ENCODE results near the gene SLC38A10.
A peak's percentile ranks its signal among the peaks of the same experiment; 100 is the strongest.

Gene SLC38A10

DNA sequence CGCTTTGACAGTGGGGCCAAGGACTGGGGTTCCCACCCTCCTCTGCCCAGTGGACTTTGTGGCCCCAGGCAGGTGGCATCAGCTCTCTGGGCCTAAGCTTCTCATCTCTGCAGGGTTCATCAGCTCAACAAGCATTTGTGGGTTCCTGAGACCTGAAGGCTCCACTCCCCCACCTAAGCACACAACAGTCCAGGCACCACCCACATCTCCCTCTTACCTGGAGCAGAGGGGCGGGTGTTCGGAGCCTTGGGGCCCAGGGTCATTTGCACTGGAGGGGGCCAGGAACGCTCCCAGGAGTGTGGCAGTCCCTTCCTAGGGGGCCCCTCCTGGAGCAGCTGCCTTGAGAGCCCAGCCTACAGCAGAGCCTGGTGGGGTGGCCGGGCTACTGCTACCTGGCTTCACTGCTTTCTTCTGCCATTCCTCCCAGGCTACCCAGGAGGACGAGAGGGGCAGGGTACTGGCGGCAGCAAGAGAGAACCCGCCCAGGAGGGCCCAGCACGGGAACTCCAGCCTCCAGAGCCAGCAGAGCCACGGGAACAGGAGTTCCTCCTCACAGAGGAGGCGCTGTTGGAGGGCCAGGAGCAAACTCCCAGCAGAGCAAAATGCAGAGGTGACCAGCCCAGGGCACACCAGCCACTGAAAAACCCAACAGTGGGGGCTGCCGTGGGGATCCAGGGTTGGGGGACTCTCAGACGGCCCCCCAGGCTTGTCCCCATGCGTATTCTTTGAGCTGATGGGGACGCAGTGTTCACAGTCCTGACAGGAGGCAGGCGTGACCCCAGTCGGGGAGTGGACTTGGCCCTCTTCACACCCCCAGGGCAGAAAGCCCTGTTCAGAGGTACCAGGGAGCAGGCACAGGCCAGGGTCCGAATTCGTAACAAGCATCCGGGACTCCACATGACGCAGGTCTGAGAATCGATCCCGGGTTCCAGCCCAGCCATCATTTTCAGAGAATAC lies 35.1 kb upstream of the SLC38A10 start:
- no peaks in the 10 kb centered on the region for H3K9me3 ChIP-seq (ENCODE audit: control insufficient read depth, low read length)
- WGBS, 2 experiments (ENCODE audit: insufficient coverage in 2 of 2), result 73 to 78% methylated on average over 22 of the region's 23 CpGs
- H3K4me1 ChIP-seq (ENCODE audit: control insufficient read depth, insufficient read depth, low read length, poor library complexity, severe bottlenecking), result peaks cover 21% of the 10 kb centered on the region
- no peaks in the 10 kb centered on the region for H3K36me3 ChIP-seq (ENCODE audit: control insufficient read depth, insufficient read depth, low read length)
- H3K27ac ChIP-seq (ENCODE audit: low read depth, low read length, severe bottlenecking), result no peak overlapping the region
- no peak overlapping the region for H3K4me3 ChIP-seq (ENCODE audit: extremely low read depth, insufficient read depth, low read length, poor library complexity, severe bottlenecking)

DNA sequence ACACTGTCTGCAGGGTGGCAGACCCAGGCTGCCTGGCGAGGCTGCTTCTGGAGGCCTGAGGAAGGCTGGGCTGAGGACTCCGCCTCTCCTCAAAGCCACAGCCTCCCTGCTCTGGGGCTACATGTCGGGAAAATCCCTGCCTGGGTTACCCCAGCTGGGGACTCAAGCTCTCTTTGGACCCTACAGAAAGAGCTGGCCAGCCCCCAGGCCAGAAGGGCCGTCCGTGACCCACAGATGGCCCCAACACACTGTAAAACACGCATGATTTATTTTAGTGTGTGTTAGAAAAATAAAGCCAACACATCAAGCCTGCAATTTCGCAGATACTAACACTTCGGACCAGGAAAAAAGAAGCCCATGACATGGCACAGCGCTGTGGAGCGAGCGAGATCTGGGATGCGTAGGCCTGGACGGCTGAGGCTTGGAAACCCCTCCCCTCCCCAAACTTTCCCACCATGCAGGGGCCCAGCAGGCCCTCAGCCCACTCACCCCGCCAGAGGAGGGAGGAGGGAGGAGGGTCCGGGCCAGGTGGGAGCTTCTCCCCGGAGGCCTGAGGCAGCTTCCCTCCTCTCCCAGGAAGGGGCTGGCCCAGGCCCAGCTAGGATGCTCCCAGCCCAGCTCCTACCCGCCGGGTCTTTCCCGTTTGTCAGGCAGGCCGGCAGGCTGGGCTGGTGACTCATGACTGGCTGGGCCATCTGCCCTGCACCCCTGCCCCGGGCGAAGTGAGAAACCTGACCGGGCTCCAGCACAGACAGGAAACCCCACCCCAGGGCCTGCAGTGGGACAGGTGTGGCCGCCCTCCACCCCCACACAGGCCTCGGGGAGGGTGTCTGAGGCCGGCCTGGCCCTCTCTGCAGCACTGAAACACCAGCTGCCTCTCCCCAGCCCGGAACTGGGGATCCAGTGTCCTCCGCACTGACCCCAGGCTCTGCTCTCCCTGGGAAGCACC lies 34.1 kb upstream of the SLC38A10 start:
- Histone ChIP-seq H3K9me3 (ENCODE audit: control insufficient read depth, low read length) (no peaks in the 10 kb centered on the region), H3K36me3 (ENCODE audit: control insufficient read depth, insufficient read depth, low read length) (no peaks in the 10 kb centered on the region), H3K4me3 (ENCODE audit: extremely low read depth, insufficient read depth, low read length, poor library complexity, severe bottlenecking) (no peak overlapping the region), H3K4me1 (ENCODE audit: control insufficient read depth, insufficient read depth, low read length, poor library complexity, severe bottlenecking) (peaks cover 21% of the 10 kb centered on the region), H3K27ac (ENCODE audit: low read depth, low read length, severe bottlenecking) (peak overlapping the region; percentile 58)
- WGBS, 2 experiments (ENCODE audit: insufficient coverage in 2 of 2), result 31 to 44% methylated on average over 17 to 19 of the region's 28 CpGs

DNA sequence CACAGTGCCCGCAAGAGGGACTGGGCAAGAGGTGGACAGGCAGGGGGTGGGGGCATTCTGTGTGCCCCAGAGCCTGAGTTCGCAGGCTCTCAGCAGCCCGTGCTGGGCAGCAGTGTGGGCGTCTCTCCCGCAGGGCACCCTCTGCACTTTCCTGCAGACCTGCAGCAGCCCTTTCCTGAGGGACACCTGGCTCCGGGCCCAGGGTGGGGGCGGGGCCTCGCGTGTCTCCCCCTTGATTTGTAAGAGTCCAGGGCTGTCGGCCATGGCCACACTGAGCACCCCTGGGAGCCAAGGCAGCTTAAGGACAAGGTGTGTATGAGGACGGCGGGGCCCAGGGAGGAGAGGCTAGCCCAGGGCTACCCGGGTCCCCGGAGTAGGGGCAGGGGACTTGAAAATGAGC lies 33.4 kb upstream of the SLC38A10 start:
- no peaks in the 10 kb centered on the region for H3K36me3 ChIP-seq (ENCODE audit: control insufficient read depth, insufficient read depth, low read length)
- peaks cover 21% of the 10 kb centered on the region for H3K4me1 ChIP-seq (ENCODE audit: control insufficient read depth, insufficient read depth, low read length, poor library complexity, severe bottlenecking)
- H3K27ac ChIP-seq (ENCODE audit: low read depth, low read length, severe bottlenecking), result no peak overlapping the region
- H3K4me3 ChIP-seq (ENCODE audit: extremely low read depth, insufficient read depth, low read length, poor library complexity, severe bottlenecking), result no peak overlapping the region
- H3K9me3 ChIP-seq (ENCODE audit: control insufficient read depth, low read length), result no peaks in the 10 kb centered on the region
- WGBS, 2 experiments (ENCODE audit: insufficient coverage in 2 of 2), result 82 to 83% methylated on average over 10 to 14 of the region's 14 CpGs

DNA sequence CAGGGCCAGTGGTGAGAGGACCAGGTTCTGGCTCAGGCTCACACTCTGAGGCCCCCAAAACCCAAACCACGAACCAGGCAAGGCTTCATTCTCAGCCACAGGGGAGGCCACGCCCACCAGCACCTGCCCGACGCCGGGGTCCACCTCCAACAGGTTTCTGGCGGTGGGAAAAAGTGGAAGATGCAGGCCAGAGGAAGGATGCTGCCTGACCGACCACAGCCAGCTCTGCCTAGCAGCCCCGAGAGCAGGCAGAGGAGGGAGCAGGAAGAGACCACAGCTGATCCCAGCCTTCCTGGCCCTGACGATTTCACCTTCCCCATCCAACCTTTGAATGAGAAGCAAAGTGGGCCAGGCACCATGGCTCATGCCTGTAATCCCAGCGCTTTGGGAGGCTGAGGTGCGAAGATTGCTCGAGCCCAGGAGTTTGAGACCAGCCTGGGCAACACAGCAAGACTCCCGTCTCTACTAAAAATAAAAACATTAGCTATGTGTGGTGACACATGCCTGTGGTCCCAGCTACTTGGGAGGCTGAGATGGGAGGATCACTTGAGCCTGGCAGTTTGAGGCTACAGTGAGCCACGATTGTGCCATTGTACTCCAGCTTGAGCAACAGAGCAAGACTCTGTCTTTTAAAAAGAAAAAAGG lies 30.7 kb upstream of the SLC38A10 start:
- WGBS, 2 experiments (ENCODE audit: insufficient coverage in 2 of 2), result 79 to 85% methylated on average over 11 of the region's 14 CpGs

DNA sequence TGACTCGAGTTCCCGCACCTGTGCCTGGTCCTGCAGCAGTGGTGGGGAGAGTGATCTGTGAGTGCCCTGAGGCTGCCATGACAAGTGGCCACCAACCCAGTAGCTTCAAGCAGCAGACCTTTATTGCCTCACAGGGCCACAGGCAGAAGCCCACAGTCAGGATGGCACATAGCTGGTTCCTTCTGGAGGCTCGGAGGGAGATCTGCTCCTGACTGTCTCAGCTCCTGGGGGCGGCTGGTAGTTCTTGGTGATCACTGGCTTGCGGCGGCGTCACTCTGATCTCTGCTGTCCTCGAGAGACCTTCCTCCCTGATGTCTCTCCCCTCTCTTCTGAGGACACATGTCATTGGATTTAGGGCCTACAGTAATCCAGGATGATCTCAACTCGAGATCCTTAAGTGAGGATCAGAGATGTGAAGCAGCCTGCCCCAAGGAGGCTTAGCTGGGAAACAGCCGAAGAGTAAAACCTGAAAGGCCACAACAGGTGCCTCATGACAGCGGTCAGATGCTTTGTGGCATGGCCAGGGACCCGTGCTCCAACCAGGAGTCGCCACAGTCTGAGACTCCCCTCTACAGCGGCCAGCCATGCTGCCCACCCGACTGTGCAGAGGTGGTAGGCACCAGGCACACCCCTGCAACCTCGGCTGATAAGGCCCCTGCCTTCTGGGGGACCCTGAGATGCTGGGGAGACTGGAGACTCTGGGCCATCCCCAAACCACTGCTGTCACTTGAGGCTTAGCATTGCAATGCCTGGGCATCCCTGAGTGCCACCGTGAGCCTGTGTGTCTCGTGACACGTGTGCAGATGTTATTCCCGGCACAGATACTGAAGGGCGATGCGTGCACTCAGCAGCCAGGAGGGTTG lies 30.0 kb upstream of the SLC38A10 start:
- Histone ChIP-seq H3K9me3 (ENCODE audit: control insufficient read depth, low read length) (no peaks in the 10 kb centered on the region), H3K27ac (ENCODE audit: low read depth, low read length, severe bottlenecking) (no peak overlapping the region), H3K4me1 (ENCODE audit: control insufficient read depth, insufficient read depth, low read length, poor library complexity, severe bottlenecking) (peaks cover 14% of the 10 kb centered on the region), H3K36me3 (ENCODE audit: control insufficient read depth, insufficient read depth, low read length) (no peaks in the 10 kb centered on the region), H3K4me3 (ENCODE audit: extremely low read depth, insufficient read depth, low read length, poor library complexity, severe bottlenecking) (no peak overlapping the region)
- WGBS, 2 experiments (ENCODE audit: insufficient coverage in 2 of 2), result 87 to 91% methylated on average over 21 to 22 of the region's 22 CpGs

More for the DNA sequence above, 30.7 kb upstream of the SLC38A10 start:
- no peaks in the 10 kb centered on the region for H3K36me3 ChIP-seq (ENCODE audit: control insufficient read depth, insufficient read depth, low read length)
- no peak overlapping the region for H3K4me3 ChIP-seq (ENCODE audit: extremely low read depth, insufficient read depth, low read length, poor library complexity, severe bottlenecking)
- H3K9me3 ChIP-seq (ENCODE audit: control insufficient read depth, low read length), result no peaks in the 10 kb centered on the region
- H3K27ac ChIP-seq (ENCODE audit: low read depth, low read length, severe bottlenecking), result no peak overlapping the region
- H3K4me1 ChIP-seq (ENCODE audit: control insufficient read depth, insufficient read depth, low read length, poor library complexity, severe bottlenecking), result peaks cover 21% of the 10 kb centered on the region

DNA sequence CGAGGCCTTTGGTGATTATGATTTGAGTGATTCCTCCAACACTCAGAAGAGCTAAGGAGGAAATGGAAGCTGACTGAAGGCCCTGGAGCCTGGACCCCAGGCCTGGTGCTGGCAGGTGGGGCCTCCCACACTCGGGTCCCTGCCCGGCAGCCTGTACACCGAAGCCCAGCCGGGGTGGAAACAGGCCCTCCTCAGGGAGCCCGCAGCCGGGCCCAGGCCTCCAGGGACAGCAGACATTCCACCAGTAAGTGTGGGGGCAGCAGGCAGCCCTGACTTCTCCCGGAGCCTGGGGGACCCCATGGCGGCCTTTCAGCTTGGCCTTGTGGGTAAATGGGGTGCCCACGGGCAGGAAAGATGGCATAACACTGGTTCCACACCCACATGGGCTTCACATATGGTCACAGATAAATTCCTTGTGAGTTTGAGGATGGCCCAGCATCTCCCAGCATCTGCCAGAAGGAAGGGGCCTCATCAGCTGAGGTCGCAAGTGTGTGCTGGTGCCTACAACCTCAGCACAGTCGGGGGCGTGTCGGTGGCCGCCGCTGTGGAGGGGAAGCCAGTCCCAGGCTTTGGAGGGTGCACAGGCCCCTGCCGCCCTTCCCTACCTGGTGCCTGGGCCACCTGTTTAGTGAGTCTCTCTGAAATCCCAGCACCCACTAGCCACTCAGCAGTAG lies 29.2 kb upstream of the SLC38A10 start:
- Histone ChIP-seq H3K4me3 (ENCODE audit: extremely low read depth, insufficient read depth, low read length, poor library complexity, severe bottlenecking) (no peak overlapping the region), H3K36me3 (ENCODE audit: control insufficient read depth, insufficient read depth, low read length) (no peaks in the 10 kb centered on the region)
- WGBS, 2 experiments (ENCODE audit: insufficient coverage in 2 of 2), result 93 to 96% methylated on average over 13 to 14 of the region's 17 CpGs

DNA sequence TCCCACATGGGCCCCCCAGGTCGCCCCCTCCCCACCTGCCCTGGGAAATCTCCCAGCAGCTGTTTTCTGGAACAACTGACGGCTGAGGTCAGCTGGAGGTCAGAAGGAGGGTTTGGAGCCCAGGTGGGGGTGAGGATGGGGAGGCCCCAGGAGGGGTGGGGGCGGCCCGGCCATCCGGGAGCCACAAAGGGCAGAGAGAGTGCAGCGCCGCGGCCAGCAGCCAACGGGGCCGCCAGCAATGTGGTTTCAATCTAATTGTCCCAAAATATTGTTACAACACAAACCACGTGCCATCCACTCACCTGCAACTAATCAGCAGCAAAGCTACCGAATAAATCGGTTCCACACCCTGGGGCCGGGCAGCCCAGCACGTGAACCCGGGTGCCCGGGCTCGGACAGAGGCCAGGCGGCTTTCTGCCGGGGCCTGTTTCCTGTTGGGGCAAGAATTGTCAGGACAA lies 28.3 kb upstream of the SLC38A10 start:
- Histone ChIP-seq H3K36me3 (ENCODE audit: control insufficient read depth, insufficient read depth, low read length) (no peaks in the 10 kb centered on the region), H3K27ac (ENCODE audit: low read depth, low read length, severe bottlenecking) (no peak overlapping the region), H3K4me3 (ENCODE audit: extremely low read depth, insufficient read depth, low read length, poor library complexity, severe bottlenecking) (no peak overlapping the region), H3K4me1 (ENCODE audit: control insufficient read depth, insufficient read depth, low read length, poor library complexity, severe bottlenecking) (no peaks in the 10 kb centered on the region), H3K9me3 (ENCODE audit: control insufficient read depth, low read length) (no peaks in the 10 kb centered on the region)
- 95% methylated on average over 11 to 12 of the region's 20 CpGs for WGBS, 2 experiments (ENCODE audit: insufficient coverage in 2 of 2)

More for the DNA sequence above, 29.2 kb upstream of the SLC38A10 start:
- Histone ChIP-seq H3K27ac (ENCODE audit: low read depth, low read length, severe bottlenecking) (no peak overlapping the region), H3K4me1 (ENCODE audit: control insufficient read depth, insufficient read depth, low read length, poor library complexity, severe bottlenecking) (peaks cover 8% of the 10 kb centered on the region), H3K9me3 (ENCODE audit: control insufficient read depth, low read length) (no peaks in the 10 kb centered on the region)

DNA sequence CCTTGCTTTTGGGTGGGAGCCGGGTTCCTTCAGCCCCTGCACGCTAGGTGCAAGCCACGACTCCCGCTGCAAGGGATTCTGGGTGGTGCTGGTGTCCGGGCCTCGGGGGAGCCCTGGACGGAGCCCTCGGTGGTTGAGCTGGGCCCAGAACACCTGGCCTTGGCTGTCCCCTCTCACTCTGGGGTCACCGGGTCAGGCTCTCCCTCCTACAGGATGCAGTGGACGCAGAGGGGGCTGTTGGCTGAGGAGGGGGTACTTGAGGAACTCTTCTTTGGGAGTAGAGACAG lies 27.9 kb upstream of the SLC38A10 start:
- 82 to 96% methylated on average over 4 to 8 of the region's 10 CpGs for WGBS, 2 experiments (ENCODE audit: insufficient coverage in 2 of 2)
- Histone ChIP-seq H3K4me1 (ENCODE audit: control insufficient read depth, insufficient read depth, low read length, poor library complexity, severe bottlenecking) (no peaks in the 10 kb centered on the region), H3K36me3 (ENCODE audit: control insufficient read depth, insufficient read depth, low read length) (no peaks in the 10 kb centered on the region), H3K4me3 (ENCODE audit: extremely low read depth, insufficient read depth, low read length, poor library complexity, severe bottlenecking) (no peak overlapping the region), H3K27ac (ENCODE audit: low read depth, low read length, severe bottlenecking) (no peak overlapping the region), H3K9me3 (ENCODE audit: control insufficient read depth, low read length) (no peaks in the 10 kb centered on the region)

DNA sequence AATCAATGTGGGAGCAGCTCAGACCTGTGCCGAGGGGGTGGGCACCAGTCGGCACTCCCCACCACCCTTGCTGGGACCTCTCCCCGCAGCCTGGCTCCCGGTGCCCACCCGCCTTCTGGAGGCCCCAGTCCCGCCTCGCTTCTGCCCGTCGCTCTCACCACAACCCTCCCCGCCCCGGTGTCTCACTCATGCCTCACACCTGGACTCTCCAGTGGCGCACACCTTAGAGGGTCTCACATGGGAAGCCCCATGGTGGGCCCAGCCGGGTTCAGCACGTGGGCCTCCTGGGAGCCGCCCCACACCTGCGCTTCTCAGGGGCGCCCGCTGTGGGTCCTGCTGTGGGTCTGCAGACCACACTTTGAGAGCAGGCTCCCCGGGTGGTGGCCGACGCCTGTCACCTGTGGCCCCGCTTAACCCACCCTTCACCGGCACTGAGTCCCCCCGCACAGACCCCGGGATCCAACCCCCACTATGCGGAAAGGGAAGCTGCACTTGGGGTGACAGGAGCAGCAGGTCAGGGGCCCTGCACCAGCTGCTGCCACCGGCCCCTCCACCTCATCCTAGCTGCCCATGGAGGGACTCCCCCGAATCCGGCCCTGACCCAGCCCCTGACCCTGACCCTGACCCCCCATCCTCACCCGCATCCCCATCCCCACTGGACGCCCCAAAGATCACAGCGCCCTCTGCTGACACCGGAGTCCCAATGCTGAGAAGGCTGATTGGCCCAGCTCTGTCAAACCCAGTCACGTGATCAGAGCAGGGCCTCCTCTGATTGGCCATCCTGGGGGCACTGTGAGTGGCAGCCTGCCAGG lies 27.4 kb upstream of the SLC38A10 start:
- 94 to 96% methylated on average over 24 to 34 of the region's 34 CpGs for WGBS, 2 experiments (ENCODE audit: insufficient coverage in 2 of 2)
- H3K4me1 ChIP-seq (ENCODE audit: control insufficient read depth, insufficient read depth, low read length, poor library complexity, severe bottlenecking), result no peaks in the 10 kb centered on the region
- no peaks in the 10 kb centered on the region for H3K36me3 ChIP-seq (ENCODE audit: control insufficient read depth, insufficient read depth, low read length)
- H3K4me3 ChIP-seq (ENCODE audit: extremely low read depth, insufficient read depth, low read length, poor library complexity, severe bottlenecking), result no peak overlapping the region
- no peaks in the 10 kb centered on the region for H3K9me3 ChIP-seq (ENCODE audit: control insufficient read depth, low read length)
- H3K27ac ChIP-seq (ENCODE audit: low read depth, low read length, severe bottlenecking), result no peak overlapping the region

Data from mesodermal cell (in vitro differentiated cells).